HG03280 (cell line): Measurements from ENCODE around the gene SLC48A1.
A peak's percentile ranks its signal among the peaks of the same experiment; 100 is the strongest.

Source experiments
- ATAC-seq: cut with Tn5 transposase; IDR thresholded peaks from one replicate; pipeline ENCODE4 v1.9.1; 2021; ENCODE audit warnings: mild to moderate bottlenecking, moderate library complexity; ENCODE audit not compliant: unreplicated experiment

SLC48A1 gene

GRCh38 chr12:47757840-47758583, 15.0 kb upstream of the SLC48A1 start:
- ATAC-seq = no peak

GRCh38 chr12:47758584-47758833, 14.5 kb upstream of the SLC48A1 start:
- no peak for ATAC-seq

DNA sequence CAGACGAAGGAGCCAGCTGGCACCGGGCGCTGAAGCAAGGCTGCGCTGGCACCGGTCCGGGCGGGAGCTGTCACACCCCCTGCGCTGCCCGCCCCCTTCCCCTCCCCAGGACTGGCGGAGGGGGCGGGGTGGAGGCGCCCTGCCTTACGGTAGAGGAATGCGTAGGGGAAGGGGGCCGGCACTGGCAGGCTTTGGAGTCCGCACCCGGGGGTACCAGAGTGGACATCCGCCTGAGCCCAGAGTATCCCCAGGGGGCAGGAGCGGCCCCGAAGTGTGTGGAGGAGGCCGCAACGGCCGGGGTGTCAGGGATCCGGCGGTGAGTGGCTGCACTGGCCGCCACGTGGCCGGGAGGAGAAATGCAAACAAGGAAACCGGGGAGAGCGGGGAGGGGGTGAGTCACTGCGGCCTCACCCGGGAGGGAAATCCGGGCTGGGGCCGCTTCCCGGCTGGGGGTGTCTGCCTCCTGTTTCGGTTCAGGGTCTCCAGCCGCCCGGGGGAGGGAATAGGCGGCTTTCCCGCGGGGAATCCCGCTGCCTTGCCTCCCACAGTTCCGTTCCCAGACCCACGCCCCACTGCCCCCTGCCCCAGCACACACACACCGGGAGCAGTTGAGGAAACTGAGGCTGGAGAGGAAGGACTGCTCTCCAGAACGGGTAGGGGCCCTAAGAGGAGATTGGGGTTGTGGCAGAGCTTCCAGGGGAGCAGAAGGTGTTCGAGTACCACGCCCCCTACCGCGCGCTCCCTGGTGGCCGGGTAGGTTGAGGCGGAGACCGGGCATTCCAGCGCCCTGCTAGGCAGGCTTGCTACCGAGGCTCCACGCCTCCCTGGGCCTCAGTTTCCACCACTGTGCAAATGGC, 14.0 kb upstream of the SLC48A1 start, which contains the start of gene RAPGEF3:
RAPGEF3 (minus strand) TSS at position 47 of the 857 bp plus-strand sequence. CDS start 324 bp downstream, outside the sequence.
- peak; percentile 51 for ATAC-seq

GRCh38 chr12:47762850-47763465, 10.1 kb upstream of the SLC48A1 start:
- ATAC-seq = no peak

DNA sequence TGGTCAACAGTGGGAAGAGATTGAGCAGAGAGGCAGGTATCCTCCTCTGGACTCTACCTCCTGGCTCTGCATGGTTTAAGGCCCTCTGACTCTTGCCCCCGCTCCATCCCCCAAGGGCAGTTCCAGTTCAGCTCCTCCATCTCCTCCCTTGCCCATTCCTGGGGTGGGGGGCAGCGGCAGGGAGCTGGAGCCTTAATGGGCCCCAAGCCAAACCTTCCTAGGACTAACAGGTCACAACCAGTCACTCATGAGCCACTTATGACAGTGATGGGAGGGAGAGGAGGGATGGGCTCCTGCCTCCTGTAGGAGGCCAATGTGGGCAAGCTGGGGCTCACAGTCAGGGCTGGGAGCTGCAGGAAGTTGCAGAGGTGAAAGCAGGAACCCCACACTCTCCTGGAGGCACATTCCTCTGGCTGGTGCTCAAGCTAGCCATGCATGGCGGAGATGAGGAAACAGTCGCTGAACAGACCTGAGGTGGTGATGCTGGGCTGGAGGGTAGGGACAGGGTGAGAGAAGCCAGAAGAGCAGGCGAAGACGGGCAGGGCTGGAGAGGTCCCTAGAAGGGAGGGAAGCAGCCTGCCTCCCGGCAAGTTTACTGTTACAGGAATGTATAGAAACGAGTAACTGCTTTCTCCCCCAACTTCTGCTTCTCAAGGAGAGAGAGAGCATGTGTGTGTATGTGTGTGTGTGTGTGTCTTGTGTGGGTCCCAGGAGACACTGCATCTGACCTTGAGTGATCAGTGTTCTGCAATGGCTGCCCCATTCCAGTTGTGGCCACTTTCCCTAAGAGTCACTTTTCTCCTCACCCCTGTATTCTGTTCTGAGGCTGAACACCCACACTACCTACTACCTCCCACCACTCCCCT, 9.3 kb upstream of the SLC48A1 start:
- ATAC-seq = no peak

DNA sequence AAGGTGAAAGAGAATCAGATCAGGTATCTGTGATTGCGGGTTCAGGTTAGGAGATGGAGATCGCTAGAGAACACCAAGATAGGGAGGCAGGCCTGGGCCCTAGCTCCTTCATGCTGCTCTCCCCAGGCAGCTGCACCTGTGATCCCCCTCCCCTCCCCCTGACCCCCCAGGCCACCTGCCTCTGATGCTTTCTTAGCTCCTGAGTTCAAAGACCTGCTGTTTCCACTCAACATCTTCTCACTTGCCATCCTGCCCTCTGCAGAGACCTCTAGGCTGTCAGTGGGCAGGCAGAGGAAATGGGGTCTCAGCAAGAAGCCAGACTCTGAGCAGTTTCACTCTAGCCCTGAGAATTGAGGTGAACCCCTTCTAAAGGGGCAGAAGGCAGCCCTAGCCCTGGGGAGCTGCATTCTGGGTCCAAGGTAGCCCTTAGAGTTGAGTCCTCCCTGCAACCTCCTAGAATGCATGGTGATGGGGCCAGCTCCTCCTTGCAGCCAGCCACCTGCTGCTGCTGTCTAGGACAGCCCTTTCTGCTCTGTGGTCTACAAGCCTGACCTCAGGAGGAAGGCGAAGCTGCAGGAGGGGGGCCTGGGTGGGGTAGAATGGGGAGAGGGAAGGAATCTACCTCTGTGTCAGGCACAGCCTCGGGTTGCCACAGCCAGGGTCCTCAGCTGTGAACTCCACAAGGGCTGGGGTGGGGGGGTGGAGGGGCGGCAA, 6.4 kb upstream of the SLC48A1 start:
- ATAC-seq = no peak

DNA sequence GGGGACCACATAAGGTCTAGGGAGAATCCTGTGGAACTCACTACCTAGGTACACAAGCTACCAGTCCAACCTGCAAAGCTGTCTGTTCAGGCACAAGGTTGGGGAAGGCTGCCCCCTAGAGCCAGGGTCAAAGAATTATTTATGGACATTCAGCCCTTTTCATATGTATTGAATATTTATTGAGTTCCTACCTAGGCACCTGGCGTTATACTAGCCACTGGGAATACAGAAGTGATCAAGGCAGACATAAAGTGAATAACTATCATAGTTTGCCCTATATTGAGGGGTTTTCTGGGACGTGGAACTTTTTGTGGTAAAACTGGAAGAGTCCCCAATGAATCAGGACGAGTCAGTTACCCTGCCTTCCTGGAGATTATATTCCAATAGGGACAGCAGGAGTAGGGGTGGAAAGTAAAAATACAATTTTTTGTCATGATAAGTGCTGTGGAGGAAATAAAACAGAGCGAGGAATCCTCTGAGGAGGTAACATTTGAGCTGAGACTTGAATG, 5.8 kb upstream of the SLC48A1 start:
- ATAC-seq = no peak

DNA sequence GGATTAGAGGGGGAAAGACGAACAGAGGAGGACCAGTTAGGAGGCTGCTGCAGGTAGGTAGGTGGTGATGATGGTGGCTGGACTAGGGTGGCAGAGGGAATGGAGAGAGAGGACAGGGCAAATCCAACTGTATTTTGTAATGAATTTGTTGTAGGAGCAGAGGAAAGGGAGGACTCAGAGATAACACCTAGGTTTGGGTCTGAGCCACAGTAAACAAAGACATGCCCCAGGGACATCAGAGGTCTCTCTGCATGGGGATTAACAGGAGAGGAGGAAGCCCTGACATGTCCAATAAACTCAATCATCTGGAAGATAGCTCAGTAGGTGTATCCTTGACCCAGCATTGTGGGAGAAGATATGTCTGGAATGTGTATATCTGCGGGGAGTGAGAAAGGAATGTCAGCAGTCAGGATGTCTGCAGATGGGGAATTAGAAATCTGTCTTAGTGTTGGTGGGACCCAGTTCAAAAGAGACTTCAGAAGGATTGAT, 4.7 kb upstream of the SLC48A1 start:
- no peak for ATAC-seq

GRCh38 chr12:47769234-47770085, 3.6 kb upstream of the SLC48A1 start:
- ATAC-seq = no peak

DNA sequence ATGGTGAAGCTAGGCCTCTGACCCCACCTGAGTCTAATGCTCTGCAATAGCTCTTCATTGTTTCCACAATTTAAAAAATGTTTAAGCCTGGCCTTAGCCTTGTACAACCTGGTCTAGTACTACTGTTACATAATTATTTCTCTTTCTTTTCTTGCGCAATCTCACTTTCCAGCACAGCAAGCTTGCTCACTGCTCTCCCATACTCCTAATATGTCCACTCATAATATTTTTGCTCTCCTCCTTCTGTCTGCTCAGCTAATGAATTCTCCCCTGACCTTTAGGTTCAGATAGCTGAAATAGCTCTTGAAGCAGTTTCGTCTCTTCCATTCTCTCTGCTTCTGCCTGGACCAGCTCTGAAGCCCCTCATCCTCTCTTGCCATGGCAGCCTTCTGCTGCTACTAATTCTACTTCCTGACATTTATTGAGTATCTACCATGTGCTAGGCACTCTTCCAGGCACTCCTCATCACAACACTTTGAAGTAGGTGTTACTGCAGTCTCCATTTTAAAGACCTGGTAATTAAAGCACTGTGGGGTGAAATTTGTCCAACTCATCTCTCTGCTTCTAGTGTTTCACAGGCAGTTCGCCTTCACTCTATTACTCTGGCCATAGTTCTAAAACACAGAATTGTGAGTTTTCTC, 2.8 kb upstream of the SLC48A1 start:
- no peak for ATAC-seq

DNA sequence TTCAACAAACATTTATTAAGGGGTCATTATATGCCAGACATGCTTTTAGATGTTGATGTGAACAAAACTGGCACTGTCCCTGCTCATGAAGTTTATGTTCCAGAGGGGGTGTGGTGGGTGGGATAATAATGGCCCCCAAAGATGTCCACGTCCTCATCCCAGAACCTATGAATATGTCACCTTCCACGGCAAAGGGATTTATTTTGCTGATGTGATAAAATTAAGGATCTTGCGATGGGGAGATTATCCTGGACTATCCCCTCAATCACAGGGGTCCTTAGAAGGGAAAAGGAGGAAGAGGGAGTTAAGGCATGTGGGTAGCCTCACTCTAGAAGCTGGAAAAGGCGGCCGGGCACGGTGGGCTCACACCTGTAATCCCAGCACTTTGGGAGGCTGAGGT, 1.7 kb upstream of the SLC48A1 start:
- ATAC-seq = no peak

DNA sequence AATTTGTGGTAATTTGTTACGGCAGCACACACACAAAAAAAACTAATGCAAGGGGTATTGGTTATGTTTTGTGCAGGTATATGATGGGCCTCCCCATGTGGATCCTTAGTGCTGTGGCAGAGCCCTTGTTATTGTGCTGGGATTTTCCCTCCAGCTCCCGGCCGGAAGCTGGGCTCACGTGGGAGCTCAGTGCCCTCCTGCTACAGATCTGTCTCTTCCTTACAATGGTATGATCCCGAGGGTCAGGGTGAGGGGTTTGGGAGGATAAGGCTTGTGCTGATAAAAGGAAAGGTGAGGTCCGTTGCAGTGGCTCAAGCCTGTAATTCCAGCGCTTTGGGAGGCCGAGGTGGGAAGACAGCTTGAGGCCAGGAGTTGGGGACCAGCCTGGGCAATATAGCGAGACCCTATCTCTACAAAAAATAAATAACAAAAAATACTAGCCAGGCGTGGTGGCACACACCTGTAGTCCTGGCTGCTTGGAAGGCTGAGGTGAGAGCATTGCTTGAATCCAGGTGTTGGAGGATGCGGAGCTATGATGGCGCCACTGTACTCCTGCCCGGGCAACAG, 861 bp upstream of the SLC48A1 start:
- no peak for ATAC-seq

DNA sequence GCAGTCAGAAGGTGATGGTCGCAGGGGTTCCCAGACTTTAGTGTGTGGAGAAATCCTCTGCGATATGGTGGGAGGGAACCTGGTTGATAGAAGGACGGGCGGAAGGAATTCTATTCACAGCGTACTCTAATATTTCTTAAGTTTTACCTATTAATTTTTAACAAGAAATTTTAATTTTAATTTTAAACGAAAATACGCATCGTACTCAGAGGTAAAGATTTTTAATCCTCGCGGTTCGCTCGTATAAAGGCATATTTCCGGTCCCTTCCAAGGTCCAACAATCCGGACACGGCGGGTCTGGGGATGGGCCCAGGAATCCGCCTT, 338 bp upstream of the SLC48A1 start:
- ATAC-seq = no peak

- no peak for ATAC-seq
Measured at GRCh38 chr12:47773858-47774580, 981 bp downstream of the SLC48A1 start.

- no peak for ATAC-seq
Measured at GRCh38 chr12:47774663-47775062, 1.6 kb downstream of the SLC48A1 start.

- ATAC-seq = no peak
Measured at GRCh38 chr12:47775100-47775911, 2.3 kb downstream of the SLC48A1 start.
